NCI-H1417 (cell line): Measurements from ENCODE around the gene GALNT9.
"Not testable (repeated sequence)": the region's sequence is repeated elsewhere in the genome, so short reads cannot be mapped to it uniquely, and the experiment has no call there.

Experiments
- DNase-seq, 3 experiments: peaks; one replicate each; lab custom pipeline; 2025; lab: John Stamatoyannopoulos, UW

GALNT9 gene

DNA sequence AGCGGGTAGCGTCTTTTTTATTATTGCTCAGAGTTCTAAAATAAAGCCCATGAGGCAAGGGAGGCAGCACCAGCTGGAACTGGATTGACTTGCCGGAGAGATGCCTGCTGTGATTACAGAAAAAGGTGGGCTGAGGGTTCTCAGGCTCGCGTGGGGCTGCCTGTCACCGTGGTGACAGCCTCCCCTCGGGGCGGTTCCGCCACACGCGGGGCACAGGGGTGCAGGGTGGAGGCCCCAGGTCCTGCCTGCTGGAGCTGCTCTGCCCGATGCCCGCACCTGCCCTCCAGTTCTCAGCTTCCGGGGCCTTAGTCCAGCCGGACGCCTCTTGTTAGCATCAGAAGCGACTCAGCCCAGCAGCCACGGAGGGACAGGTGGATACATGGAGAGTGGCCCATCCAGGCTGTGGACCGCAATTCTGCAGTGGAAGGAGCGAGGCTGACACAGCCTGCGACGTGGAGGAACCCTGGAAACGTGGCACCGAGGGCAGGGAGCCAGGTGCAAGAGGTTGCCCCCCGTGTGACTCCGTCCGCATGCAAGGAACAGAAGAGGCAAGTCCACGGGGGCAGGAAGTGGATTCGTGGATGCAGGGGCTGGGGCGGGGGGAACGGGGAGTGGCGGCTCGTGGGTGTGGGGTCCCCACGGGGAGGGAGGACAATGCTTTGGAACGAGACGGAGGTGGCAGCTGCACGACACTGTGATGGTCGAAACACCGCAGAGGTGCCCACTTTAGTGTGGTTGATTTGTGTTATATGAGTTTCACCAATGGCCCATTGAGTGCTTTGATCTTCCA lies 79.5 kb downstream of the GALNT9 start:
- DNase-seq: no peak

DNA sequence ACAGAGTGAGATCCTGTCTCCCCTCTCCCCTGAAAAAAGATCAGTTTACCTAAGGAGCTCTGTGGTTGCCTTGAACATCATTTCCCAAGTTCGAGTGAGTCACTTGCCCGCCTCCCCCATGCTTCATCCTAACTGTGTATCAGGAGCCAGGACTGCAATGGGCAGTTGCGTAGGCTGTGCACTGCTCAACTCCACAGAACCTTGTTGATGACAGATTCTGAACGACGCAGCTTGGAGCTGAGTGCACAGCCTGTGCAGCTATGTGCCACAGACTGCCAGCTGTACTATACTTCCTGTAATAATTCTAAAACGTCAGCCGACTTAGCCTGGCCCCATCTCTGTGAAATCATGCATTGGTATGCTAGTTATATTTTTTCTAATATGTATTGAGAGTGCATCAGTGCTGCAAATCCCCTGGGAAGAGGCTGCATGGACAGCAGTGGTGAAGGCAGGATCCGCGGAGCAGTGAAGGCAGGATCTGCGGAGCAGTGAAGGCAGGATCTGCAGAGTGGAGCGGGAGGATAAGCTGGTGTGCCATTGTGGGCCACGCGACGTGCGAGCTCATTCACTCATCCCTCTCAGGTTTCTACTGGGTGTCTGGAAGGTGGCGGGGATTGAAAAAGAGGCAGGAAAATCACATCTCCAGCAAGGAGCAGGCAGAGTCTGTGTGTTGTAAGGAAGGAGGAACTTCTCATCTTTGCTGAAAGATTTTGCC lies 80.8 kb downstream of the GALNT9 start:
- DNase-seq: no peak

DNA sequence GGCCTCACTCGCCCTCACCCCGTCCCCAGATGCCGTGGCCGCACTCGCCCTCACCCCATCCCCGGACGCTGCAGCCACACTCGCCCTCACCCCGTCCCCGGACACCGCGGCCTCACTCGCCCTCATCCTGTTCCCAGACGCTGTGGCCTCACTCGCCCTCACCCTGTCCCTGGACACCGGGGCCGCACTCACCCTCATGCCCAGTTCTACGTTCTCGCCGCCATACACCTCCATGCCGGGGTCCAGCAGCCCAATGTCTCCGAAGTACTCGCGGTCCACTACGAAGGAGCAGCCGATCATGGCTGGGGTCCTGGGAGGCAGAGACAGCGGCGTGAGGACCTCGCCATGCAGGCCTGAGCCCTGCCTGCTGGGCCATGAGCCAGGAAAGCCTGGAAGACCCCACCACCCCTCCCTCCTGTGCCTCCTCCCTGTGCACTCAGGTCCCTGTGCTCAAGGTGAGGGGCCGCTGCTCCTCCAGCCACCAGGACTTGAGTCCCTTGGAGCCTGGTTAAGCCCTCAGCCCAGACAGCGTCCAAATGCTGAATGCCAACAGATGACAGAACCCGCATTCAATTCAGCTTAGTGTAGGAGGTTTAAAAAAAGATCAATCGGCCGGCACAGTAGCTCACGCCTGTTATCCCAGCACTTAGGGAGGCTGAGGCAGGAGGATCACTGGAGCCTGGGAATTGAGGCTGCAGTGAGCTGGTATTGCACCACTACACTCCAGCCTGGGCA lies 81.5 kb downstream of the GALNT9 start:
- no peak for DNase-seq

DNA sequence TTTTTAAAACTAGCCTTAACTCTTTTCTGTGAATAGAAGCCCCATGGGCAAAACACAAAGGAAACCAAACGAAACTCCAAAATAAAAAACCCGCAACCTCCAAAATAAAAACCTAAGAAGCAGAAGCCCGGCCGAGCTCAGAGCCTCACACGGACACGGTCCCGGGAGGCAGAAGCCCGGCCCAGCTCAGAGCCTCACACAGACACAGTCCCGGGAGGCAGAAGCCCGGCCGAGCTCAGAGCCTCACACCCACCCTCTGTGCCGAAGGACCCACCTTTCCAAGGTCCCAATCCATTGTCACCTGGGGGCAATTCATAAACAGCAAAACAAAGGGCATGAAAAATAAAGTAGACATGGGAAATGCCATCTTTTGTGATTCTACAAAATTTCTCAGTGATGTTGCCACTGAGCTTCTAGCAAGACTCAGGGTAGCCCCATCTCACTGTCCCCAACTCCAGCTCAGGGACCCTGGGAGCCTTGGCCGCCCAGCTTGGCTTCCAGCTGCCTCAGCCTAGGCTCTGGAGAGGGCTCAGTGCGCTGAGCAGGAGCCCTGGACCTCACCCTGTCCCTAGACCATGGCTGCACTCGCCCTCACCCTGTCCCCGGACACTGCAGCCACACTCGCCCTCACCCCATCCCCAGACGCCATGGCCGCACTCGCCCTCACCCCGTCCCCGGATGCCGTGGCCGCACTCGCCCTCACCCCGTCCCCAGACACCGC lies 82.2 kb downstream of the GALNT9 start:
- no peak for DNase-seq

DNA sequence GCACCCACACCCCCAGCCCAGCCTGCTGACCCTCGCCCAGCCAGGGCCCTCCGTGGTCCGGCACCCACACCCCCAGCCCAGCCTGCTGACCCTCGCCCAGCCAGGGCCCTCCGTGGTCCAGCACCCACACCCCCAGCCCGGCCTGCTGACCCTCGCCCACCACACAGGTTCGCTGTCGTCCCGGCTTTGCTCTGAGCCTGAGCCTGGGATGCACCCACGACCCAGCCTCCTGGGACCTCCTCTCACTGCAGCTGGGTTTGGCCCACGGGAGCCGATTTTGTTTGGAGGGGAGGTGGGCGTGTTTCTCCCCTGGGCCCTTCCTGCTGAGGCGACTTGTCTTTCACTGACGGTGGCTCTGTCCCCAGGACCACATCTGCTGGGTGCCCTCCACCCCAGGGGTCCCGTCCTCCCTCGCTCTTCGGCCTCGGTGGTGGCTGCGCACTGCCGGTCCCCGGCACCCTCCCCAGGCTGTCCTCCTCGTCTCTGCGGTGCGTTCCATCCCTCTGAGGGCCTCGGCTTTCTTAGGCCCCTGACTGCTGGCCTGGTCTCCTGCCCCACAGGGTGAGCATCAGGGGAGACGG lies 83.8 kb downstream of the GALNT9 start:
- no peak for DNase-seq

DNA sequence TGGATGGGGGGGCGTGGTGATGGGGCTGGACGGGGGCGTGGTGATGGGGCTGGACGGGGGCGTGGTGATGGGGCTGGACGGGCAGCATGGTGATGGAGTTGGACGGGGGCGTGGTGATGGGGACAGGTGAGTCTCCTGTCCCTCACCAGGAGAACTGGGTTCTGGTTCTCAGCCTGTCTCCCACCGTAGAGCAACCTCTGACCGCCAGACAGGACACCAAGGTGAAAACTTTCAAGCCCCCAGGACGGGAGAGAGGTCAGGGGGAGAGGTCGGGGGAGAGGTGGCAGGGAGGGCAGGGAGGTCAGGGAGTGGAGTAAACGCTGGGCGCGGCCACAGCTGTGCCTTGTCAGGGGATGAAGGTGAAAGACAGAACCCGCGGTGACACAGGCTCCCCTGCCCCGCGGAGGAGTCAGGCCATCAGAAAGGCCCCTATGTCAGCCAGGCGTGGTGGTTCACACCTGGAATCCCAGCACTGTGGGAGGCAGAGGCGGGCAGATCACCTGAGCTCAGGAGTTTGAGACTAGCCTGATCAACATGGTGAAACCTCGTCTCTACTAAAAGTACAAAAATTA lies 84.6 kb downstream of the GALNT9 start:
- DNase-seq: no peak

DNA sequence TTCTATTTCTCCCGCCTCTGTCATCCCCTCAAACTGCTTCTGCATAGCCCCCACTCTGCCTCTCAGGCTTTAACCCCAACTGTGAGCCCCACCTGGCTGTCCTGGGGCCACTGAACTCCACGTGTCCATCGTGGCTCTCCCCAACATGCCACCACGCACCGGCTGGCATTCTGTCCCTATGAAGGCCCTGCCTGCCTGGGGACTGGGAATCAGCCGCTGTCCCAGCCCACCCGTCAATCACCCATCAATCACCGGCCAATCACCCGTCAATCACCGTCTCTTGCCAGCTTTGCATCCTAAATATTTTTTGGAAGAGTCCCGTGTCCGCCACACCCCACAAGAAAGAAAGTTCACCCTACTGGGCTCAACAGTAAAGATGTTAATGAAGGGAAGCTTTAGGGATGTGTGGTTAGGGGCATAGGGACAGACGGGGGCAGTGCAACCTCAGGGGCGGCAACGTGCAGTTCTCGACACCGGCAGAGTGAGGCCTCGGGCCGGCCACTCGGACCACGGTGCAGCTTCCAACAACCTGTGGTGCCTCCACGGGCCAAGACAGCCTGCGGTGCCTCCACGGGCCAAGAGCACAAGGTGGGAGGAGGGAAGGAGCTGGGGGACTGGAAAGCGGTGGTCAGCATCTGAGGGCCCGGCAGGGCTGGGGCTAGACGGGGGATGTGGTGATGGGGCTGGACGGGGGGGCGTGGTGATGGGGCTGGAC lies 85.6 kb downstream of the GALNT9 start:
- DNase-seq: peak in 1 of 3 experiments; percentile 36

DNA sequence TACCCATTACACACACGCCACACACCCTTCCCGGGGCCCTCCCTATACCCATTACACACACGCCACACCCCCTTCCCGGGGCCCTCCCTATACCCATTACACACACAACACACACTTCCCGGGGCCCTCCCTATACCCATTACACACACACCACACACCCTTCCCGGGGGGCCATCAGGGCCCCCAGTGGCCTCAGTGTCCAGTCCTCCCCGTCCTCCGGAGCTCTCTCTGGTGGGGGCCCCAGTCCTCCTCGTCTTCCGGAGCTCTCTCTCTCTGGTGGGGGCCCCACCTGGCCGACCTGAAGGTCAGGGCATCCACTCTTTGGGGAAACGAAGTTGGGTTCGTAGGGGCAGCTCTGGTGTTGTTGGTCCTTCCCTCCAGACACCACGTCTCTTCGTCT lies 86.2 kb downstream of the GALNT9 start:
- DNase-seq: not testable (repeated sequence)

DNA sequence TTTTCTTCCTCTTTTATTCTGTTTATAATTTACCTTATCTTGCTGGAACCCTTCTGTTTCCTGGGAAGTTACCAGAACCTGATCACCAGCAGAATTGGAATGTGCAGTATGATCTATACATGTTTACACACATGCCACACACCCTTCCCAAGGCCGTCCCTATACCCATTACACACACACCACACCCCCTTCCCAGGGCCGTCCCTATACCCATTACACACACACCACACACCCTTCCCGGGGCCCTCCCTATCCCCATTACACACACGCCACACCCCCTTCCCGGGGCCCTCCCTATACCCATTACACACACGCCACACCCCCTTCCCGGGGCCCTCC lies 88.8 kb downstream of the GALNT9 start:
- not testable (repeated sequence) for DNase-seq

DNA sequence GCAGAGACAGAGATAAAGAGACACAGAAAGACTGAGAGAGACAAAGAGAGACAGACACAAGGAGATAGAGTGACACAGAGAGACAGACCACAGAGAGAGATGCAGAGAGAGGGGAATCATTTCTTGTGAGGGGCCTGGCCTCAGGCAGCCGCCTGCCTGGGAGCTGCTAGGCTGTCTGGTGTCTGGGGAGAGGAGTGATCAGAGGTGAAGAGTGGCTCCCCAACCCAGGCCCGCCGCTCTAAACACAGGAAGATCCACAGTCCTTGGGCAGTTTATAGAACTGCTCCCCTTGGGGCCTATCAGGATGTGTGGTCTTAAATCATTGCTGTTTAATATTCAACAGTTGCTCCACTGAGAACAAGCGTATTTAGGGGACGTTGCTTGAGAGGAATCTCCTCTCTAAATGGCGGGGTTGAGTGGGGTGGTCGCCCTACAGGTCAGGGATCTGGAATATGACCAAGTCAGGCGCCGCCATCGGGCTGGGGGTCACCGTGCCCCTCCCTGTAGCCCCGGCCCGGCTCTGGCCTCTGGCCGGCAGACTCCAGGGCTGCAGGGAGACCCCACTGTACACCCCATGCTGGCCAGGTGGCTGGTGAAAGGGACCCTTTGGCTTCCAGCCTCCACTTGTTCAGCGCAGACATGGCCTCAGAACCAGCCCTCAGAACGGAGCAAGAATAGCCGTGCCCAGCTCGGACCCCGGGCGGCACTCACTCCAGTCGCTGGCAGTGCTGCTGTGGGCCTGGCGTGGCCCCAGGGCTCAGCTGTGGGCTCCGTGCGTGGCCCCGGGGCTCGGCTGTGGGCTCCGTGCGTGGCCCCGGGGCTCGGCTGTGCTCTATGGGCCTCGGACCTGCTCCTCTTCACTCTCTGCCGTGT lies 89.4 kb downstream of the GALNT9 start:
- DNase-seq: no peak

DNA sequence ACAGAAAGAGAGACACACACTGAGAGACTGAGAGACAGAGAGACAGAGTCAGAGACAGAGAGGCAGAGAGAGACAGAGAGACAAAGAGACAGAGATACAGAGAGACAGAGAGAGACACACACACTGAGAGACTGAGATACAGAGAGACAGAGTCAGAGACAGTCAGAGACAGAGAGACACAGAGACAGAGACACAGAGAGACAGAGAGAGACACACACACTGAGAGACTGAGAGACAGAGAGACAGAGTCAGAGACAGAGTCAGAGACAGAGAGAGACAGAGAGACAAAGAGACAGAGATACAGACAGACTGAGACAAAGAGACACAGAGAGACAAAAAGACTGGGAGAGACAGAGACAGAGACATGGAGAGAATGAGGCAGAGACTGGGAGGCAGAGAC lies 90.0 kb downstream of the GALNT9 start:
- no peak for DNase-seq

DNA sequence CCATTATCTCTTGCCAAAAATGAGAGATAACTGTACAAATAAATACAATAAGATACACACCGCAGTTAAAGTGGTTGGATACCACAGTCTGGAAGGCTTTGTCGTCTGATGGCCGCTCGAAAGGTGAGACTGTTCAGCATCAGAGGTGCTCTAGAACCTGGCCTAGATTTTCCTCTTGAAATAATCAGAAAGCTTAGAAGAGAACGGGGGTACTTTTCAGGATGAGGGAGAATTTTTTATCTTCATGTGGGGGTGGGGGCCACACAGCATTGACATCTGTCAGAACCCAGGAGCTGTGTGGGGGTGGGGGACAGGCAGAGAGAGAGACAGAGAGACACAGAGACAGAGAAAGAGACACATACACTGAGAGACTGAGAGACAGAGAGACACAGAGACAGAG lies 90.5 kb downstream of the GALNT9 start:
- no peak for DNase-seq

DNA sequence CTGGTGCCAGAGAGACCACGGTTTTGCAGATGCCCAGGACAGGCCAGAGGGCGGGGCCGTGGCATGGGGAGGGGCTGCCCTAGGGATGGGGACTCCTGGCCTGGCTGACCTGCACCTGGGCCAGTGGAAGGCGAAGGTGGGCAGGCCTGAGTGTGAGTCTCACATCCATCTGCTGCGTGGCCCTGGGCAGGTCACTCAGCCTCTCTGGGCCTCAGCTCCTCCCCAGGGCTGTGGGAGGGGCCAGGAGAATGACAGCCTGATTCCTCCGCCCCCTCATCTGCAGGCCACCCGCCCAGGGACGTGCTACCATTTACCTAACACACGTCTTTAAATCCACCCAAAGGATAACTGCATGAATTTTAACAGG lies 90.9 kb downstream of the GALNT9 start:
- DNase-seq: no peak

DNA sequence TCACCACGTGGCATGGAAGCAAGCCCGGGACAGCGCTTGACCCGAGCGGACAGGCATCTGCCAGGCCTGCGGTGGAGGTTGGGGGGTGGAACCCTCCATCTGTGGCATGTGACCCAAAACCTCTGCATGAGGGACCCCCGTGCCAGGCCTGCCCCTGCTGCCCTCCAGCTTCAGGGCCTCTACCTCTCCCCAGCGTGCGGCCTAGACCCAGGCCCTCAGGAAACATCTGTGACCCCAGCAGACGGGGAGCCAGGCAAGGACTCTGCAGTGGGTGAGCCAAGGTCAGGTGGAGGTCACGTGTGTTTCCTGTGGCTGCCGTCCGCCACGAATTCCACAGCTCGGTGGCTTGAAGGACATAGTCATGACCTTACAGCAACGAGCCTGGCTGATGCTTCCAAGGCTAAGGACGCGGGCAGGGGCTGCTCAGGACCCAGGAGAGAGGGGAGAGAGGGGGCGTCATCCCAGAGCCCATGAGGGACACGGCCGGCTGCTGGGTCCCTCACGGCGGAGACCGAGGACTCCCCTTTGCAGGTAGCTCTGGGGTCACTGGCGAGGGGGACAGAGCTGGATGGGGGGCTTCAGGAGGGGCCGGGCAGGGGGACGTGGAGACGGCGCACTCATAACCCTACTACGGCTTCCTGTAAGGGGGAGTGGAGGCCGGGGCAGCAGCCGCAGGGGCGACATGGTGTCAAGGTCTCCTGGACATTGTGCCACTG lies 91.5 kb downstream of the GALNT9 start:
- DNase-seq: no peak

DNA sequence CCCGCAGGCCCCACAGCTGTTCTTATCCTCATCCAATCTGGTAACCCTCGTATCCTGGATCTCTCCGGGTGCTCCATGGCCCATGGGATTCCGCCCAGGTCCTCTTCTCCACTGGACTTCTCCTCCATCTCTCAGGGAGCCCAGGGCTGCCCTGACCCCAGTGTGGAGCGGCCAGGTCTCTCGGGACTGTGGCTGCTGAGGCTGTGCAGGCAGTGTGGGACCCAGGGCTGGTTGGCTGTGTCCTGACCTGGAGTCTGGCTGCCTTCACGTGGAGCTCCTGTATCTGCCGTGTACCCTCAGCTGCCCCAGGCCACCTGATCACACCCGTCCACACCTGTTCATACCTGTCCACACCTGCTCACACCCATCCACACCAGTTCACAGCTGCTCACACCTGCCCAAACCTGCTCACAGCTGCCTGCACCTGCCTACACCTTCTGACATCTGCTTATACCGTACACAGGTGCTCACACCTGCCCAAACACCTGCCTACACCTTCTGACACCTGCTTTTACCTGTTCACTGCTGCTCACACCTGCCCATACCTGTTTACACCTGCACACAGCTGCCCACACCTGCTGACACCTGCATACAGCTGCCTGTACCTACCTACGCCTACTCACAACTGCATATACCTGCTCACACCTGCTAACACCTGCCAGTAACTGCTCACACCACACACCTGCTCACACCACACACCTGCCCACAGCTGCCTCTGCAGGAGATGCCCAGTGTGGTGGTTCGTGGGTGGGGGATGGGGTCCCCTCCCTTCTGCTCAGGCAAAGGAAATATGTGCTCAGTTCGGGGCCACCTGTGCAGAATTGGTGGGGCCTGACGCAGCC lies 92.2 kb downstream of the GALNT9 start:
- no peak for DNase-seq

DNA sequence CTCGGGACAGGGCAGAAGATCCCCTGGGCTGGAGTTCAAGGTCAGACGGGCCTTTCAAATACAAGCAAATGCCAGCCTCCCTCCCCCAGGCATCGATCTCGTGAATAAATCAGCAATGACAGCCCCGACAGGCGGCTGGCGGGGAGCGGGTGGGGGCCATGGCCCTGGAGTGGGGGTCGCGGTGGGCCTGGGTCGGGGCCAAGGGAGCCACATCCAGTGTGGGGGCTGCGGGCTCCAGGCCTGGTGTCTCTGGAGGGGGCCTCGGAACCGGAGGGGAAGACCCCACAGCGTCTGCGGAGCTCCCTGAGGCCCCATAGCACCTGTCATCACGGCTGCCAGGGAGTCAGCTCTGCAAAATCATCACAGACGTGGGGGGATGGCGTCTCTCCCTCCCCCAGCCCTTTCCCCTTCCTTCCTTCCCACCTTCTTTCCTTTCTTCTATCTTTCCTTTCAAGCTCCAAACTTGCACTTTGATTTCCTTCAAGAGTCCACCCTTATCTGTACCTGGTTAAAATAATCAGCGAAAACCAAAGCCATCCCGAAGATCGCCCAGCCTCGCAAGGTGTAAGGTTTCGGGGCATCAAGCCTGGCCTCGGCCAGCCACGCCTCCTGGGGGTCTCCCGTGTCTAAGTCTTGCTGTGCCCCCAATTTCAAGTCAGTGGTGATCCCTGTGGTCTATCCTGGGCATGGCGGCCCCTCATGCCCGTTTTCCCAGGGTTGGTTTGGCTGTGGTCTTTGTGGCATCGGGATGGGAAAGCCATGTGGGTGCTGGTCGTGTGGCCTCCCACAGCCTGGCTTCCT lies 93.1 kb downstream of the GALNT9 start:
- DNase-seq: no peak

DNA sequence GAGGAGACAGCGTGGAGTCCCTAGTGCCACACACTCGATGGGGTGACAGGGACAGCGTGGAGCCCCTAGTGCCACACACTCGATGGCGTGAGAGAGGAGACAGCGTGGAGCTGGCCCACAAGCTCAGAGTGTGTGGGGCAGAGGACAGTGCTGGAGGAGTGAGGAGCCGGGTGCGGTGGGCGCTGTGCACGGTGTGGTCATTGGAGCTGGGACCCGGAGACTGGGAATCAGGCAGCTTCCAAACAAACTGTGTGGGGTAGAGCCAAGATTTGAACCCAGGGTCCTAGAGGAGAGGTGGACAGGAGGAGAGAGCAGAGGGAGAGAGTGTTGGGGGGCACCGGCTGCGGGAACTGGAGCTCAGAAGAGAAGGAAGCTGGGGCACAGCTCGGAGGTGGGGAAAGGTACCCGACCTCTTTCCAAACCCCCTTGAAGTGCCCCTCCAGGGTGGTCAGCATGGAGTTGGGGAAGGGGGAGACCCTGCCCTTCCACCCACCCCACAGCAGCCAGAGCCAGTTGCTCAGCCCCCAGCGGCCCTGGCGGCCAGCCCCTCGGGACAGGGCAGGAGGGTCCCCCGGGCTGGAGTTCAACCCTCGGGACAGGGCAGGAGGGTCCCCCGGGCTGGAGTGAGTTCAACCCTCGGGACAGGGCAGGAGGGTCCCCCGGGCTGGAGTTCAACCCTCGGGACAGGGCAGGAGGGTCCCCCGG lies 94.1 kb downstream of the GALNT9 start:
- no peak for DNase-seq
